Lower lobe of right lung (tissue), 2 donors: ENCODE data around the gene FAM107A. TPM values are rescaled to one million over a fixed set of nuclear protein-coding genes. Genes with fewer than 3 reads are reported as not detected.

Experiments used
- ATAC-seq, 2 donors: fragments of 200-7000 bp; cut with Tn5 transposase; one replicate each; pipeline ENCODE4 v1.9.1; 2020 to 2022; ENCODE audit warnings: mild to moderate bottlenecking in 2 of 2, moderate library complexity in 2 of 2
- DNase-seq: peaks from one replicate; pipeline ENCODE4 v3.0.0-alpha.2; 2020
- H3K27ac ChIP-seq: fragments of 200-600 bp; one replicate; pipeline ENCODE4 v1.8.0; 2022
- H3K27me3 ChIP-seq: fragments of 200-600 bp; one replicate; pipeline ENCODE4 v1.8.0; 2022; ENCODE audit warnings: low read depth
- H3K36me3 ChIP-seq: fragments of 200-600 bp; one replicate; pipeline ENCODE4 v1.8.0; 2022; ENCODE audit warnings: mild to moderate bottlenecking
- H3K4me1 ChIP-seq: fragments of 200-600 bp; one replicate; pipeline ENCODE4 v1.8.0; 2022
- H3K4me3 ChIP-seq: fragments of 200-600 bp; one replicate; pipeline ENCODE4 v1.8.0; 2022; ENCODE audit warnings: mild to moderate bottlenecking
- H3K9me3 ChIP-seq: fragments of 200-600 bp; one replicate; pipeline ENCODE4 v1.8.0; 2022
- intact Hi-C: fragments of 100-400 bp; cut with DNase I; formaldehyde crosslinking; loops from one replicate; pipeline ENCODE4 v1.11.0; 2022
- total RNA-seq: library from RNA; stranded (reverse); fragmentation: NEBNext Ultra II Directional; extraction: Animal tissue kit (Norgen Biotek cat#: 25700); gene quantifications from one replicate; pipeline ENCODE4 v1.2.1, GENCODE V29; 2021
- TF ChIP-seq, protein P1 (sequence below): fragments of 200-600 bp; IDR thresholded peaks from one replicate; pipeline ENCODE4 v1.8.0; 2022; ENCODE audit warnings: antibody characterized with exemption, mild to moderate bottlenecking
- donor health status: DM: no; HTN: yes; CAD: no; lungs with severe emphysema.

The FAM107A gene
- total RNA-seq, 1 donor from 2014 or later, result 74.5 TPM

DNA sequence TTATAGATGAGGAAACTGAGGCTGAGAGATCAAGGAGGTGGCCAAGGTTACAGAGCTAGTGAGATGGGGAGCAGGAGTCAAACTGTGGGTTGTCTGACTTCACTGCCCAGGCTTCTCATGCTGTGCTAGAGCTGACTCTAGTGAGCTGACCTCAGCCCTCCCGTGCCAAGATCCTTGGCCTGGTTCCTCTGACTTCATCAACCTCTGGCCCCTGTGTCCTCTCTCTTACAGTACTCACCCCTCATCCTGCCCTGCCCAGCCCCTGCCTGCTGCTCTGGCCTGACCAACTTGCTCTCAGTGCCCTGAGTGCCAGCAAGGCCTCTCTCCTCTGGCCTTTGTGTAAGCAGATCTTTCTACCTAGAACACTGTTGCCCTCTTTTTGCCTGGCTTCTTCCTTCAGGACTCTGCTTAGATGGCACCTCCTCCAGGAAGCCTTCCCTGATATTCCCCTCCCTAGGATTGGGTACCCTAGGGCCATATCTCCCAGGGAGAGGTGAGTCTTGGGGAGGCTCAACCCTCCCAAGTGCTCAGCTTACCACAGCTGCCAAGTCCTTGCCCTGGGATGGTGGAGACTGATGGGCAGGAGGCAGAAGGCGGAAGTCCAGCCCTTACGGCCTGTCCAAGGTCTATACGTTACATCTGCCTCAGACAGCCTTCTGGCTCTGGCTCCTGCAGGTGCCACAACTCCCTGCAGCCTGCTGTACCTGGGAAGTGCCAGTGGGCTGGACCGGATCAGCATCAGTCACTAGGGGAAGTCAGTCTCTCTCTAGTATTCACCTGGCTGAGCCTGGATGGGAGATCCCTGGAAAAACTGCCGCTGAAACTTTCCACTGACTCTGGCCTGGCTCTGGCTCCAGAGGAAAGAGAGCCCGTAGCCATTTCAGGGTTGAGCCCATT, 36.3 kb upstream of the FAM107A start:
- TF ChIP-seq, protein P1, sequence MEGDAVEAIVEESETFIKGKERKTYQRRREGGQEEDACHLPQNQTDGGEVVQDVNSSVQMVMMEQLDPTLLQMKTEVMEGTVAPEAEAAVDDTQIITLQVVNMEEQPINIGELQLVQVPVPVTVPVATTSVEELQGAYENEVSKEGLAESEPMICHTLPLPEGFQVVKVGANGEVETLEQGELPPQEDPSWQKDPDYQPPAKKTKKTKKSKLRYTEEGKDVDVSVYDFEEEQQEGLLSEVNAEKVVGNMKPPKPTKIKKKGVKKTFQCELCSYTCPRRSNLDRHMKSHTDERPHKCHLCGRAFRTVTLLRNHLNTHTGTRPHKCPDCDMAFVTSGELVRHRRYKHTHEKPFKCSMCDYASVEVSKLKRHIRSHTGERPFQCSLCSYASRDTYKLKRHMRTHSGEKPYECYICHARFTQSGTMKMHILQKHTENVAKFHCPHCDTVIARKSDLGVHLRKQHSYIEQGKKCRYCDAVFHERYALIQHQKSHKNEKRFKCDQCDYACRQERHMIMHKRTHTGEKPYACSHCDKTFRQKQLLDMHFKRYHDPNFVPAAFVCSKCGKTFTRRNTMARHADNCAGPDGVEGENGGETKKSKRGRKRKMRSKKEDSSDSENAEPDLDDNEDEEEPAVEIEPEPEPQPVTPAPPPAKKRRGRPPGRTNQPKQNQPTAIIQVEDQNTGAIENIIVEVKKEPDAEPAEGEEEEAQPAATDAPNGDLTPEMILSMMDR, result no peak
- Histone ChIP-seq H3K27me3 (no peaks in the 10 kb centered on the region), H3K36me3 (no peaks in the 10 kb centered on the region), H3K9me3 (no peaks in the 10 kb centered on the region), H3K4me1 (no peaks in the 10 kb centered on the region), H3K27ac (no peak overlapping the region), H3K4me3 (no peak overlapping the region)
- intact Hi-C loops, result no loop called here
- no peak for DNase-seq
- no peak for ATAC-seq

DNA sequence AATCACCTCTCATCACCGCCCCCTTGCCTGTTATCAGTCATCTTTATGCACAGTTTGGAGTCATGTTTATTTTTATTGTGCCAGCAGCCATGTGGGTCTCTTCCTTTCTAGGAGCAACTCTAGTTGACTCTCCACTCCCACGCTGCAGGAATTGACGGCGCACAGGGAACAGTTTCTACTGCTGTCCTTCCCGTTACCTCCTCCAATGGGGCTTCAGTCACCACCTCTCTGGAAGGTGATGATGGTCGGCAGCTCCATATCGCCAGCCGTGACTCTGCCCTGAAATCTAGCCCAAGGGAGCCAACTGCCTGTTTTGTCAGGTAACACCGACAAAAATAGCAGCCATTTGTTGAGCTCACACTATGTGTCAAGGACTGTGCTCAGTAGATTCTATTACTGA, 35.6 kb upstream of the FAM107A start:
- TF ChIP-seq, protein P1, result no peak
- H3K36me3 ChIP-seq, result no peaks in the 10 kb centered on the region
- ATAC-seq (no peak), DNase-seq (no peak)
- no peaks in the 10 kb centered on the region for H3K27me3 ChIP-seq
- H3K27ac ChIP-seq, result no peak overlapping the region
- H3K4me3 ChIP-seq, result no peak overlapping the region
- H3K9me3 ChIP-seq, result no peaks in the 10 kb centered on the region
- intact Hi-C loops, result no loop called here
- H3K4me1 ChIP-seq, result no peaks in the 10 kb centered on the region

- no peak overlapping the region for H3K27ac ChIP-seq
- H3K4me1 ChIP-seq, result no peaks in the 10 kb centered on the region
- no peaks in the 10 kb centered on the region for H3K27me3 ChIP-seq
- ATAC-seq (no peak), DNase-seq (no peak)
- H3K4me3 ChIP-seq, result no peak overlapping the region
- H3K9me3 ChIP-seq, result no peaks in the 10 kb centered on the region
- intact Hi-C loops, result no loop called here
- TF ChIP-seq, protein P1, result no peak
- H3K36me3 ChIP-seq, result no peaks in the 10 kb centered on the region
Measured at GRCh38 chr3:58609990-58610389, 32.8 kb upstream of the FAM107A start.

- Histone ChIP-seq H3K4me1 (no peaks in the 10 kb centered on the region), H3K4me3 (no peak overlapping the region), H3K9me3 (no peaks in the 10 kb centered on the region), H3K36me3 (no peaks in the 10 kb centered on the region), H3K27me3 (no peaks in the 10 kb centered on the region), H3K27ac (no peak overlapping the region)
- TF ChIP-seq, protein P1, result no peak
- DNase-seq, result no peak
- ATAC-seq, result no peak
- intact Hi-C loops, result no loop called here
Measured at GRCh38 chr3:58608648-58609047, 31.5 kb upstream of the FAM107A start.

- Histone ChIP-seq H3K9me3 (no peaks in the 10 kb centered on the region), H3K4me3 (no peak overlapping the region), H3K27me3 (peaks cover 4% of the 10 kb centered on the region), H3K4me1 (no peaks in the 10 kb centered on the region), H3K27ac (no peak overlapping the region), H3K36me3 (no peaks in the 10 kb centered on the region)
- DNase-seq (no peak), ATAC-seq (no peak)
- intact Hi-C loops, result no loop called here
- TF ChIP-seq, protein P1, result no peak
Measured at GRCh38 chr3:58607816-58608215, 30.6 kb upstream of the FAM107A start.
